ENCODE measurements around the gene SUDS3.
"Not testable (repeated sequence)": the region's sequence is repeated elsewhere in the genome, so short reads cannot be mapped to it uniquely, and the experiment has no call there.

SUDS3 gene

GRCh38 chr12:118342090-118342489 lies 34.3 kb upstream of the SUDS3 start:
- H3K9me3 ChIP-seq (ENCODE audit: insufficient read depth, low read depth, low read length), result no peaks in the 10 kb centered on the region
- H3K9ac ChIP-seq (ENCODE audit: low read depth, low read length), result no peak overlapping the region
- H3K4me1 ChIP-seq (ENCODE audit: insufficient read depth, low read length), result peaks cover 19% of the 10 kb centered on the region
- H3K27ac ChIP-seq (ENCODE audit: low read depth, low read length), result no peak overlapping the region
- 67% methylated on average over 2 of the region's 2 CpGs for WGBS
- H3K36me3 ChIP-seq (ENCODE audit: insufficient read depth, low read length), result no peaks in the 10 kb centered on the region
- H3K4me3 ChIP-seq (ENCODE audit: low read length), result no peak overlapping the region
- no peaks in the 10 kb centered on the region for H3K27me3 ChIP-seq (ENCODE audit: insufficient read depth, low read length)

- H3K9ac ChIP-seq (ENCODE audit: low read depth, low read length), result no peak overlapping the region
- H3K4me1 ChIP-seq (ENCODE audit: insufficient read depth, low read length), result peaks cover 19% of the 10 kb centered on the region
- no peaks in the 10 kb centered on the region for H3K36me3 ChIP-seq (ENCODE audit: insufficient read depth, low read length)
- no peaks in the 10 kb centered on the region for H3K9me3 ChIP-seq (ENCODE audit: insufficient read depth, low read depth, low read length)
- H3K27me3 ChIP-seq (ENCODE audit: insufficient read depth, low read length), result no peaks in the 10 kb centered on the region
- H3K4me3 ChIP-seq (ENCODE audit: low read length), result no peak overlapping the region
- H3K27ac ChIP-seq (ENCODE audit: low read depth, low read length), result no peak overlapping the region
Observed at GRCh38 chr12:118344829-118345228, 31.5 kb upstream of the SUDS3 start.

- no peak overlapping the region for H3K4me3 ChIP-seq (ENCODE audit: low read length)
- H3K9ac ChIP-seq (ENCODE audit: low read depth, low read length), result no peak overlapping the region
- WGBS, result 89% methylated on average over 1 of the region's 1 CpG
- H3K36me3 ChIP-seq (ENCODE audit: insufficient read depth, low read length), result no peaks in the 10 kb centered on the region
- no peak overlapping the region for H3K27ac ChIP-seq (ENCODE audit: low read depth, low read length)
- H3K27me3 ChIP-seq (ENCODE audit: insufficient read depth, low read length), result no peaks in the 10 kb centered on the region
- H3K9me3 ChIP-seq (ENCODE audit: insufficient read depth, low read depth, low read length), result no peaks in the 10 kb centered on the region
- H3K4me1 ChIP-seq (ENCODE audit: insufficient read depth, low read length), result peaks cover 19% of the 10 kb centered on the region
Observed at GRCh38 chr12:118345355-118345754, 31.0 kb upstream of the SUDS3 start.

GRCh38 chr12:118346895-118347294 lies 29.5 kb upstream of the SUDS3 start:
- WGBS, result 92% methylated on average over 5 of the region's 7 CpGs
- H3K4me3 ChIP-seq (ENCODE audit: low read length), result no peak overlapping the region
- H3K9me3 ChIP-seq (ENCODE audit: insufficient read depth, low read depth, low read length), result no peaks in the 10 kb centered on the region

GRCh38 chr12:118347916-118348315 lies 28.4 kb upstream of the SUDS3 start:
- H3K9ac ChIP-seq (ENCODE audit: low read depth, low read length), result no peak overlapping the region
- H3K27ac ChIP-seq (ENCODE audit: low read depth, low read length), result no peak overlapping the region
- WGBS, result 97% methylated on average over 2 of the region's 2 CpGs
- no peaks in the 10 kb centered on the region for H3K9me3 ChIP-seq (ENCODE audit: insufficient read depth, low read depth, low read length)
- H3K4me3 ChIP-seq (ENCODE audit: low read length), result no peak overlapping the region
- peaks cover 19% of the 10 kb centered on the region for H3K4me1 ChIP-seq (ENCODE audit: insufficient read depth, low read length)
- no peaks in the 10 kb centered on the region for H3K27me3 ChIP-seq (ENCODE audit: insufficient read depth, low read length)
- no peaks in the 10 kb centered on the region for H3K36me3 ChIP-seq (ENCODE audit: insufficient read depth, low read length)

More at GRCh38 chr12:118346895-118347294, 29.5 kb upstream of the SUDS3 start:
- H3K4me1 ChIP-seq (ENCODE audit: insufficient read depth, low read length), result peaks cover 19% of the 10 kb centered on the region
- no peaks in the 10 kb centered on the region for H3K36me3 ChIP-seq (ENCODE audit: insufficient read depth, low read length)
- no peak overlapping the region for H3K27ac ChIP-seq (ENCODE audit: low read depth, low read length)
- H3K9ac ChIP-seq (ENCODE audit: low read depth, low read length), result no peak overlapping the region
- H3K27me3 ChIP-seq (ENCODE audit: insufficient read depth, low read length), result no peaks in the 10 kb centered on the region

- Histone ChIP-seq H3K27me3 (ENCODE audit: insufficient read depth, low read length) (no peaks in the 10 kb centered on the region), H3K4me1 (ENCODE audit: insufficient read depth, low read length) (no peaks in the 10 kb centered on the region), H3K9me3 (ENCODE audit: insufficient read depth, low read depth, low read length) (no peaks in the 10 kb centered on the region), H3K36me3 (ENCODE audit: insufficient read depth, low read length) (no peaks in the 10 kb centered on the region), H3K9ac (ENCODE audit: low read depth, low read length) (no peak overlapping the region), H3K27ac (ENCODE audit: low read depth, low read length) (no peak overlapping the region), H3K4me3 (ENCODE audit: low read length) (no peak overlapping the region)
- WGBS, result 87% methylated on average over 5 of the region's 6 CpGs
Observed at GRCh38 chr12:118350908-118351559, 25.3 kb upstream of the SUDS3 start.

GRCh38 chr12:118353721-118354120 lies 22.6 kb upstream of the SUDS3 start:
- Histone ChIP-seq H3K36me3 (ENCODE audit: insufficient read depth, low read length) (no peaks in the 10 kb centered on the region), H3K27ac (ENCODE audit: low read depth, low read length) (no peak overlapping the region), H3K27me3 (ENCODE audit: insufficient read depth, low read length) (no peaks in the 10 kb centered on the region), H3K4me1 (ENCODE audit: insufficient read depth, low read length) (peaks cover 1% of the 10 kb centered on the region; the same call in 1 of the 2 replicates), H3K9ac (ENCODE audit: low read depth, low read length) (no peak overlapping the region), H3K4me3 (ENCODE audit: low read length) (no peak overlapping the region), H3K9me3 (ENCODE audit: insufficient read depth, low read depth, low read length) (no peaks in the 10 kb centered on the region)
- no CpG with 5 or more reads among the region's 4 CpGs for WGBS

GRCh38 chr12:118354503-118354902 lies 21.9 kb upstream of the SUDS3 start:
- H3K27ac ChIP-seq (ENCODE audit: low read depth, low read length); H3K4me3 ChIP-seq (ENCODE audit: low read length); H3K9ac ChIP-seq (ENCODE audit: low read depth, low read length); H3K27me3 ChIP-seq (ENCODE audit: insufficient read depth, low read length); H3K36me3 ChIP-seq (ENCODE audit: insufficient read depth, low read length); H3K9me3 ChIP-seq (ENCODE audit: insufficient read depth, low read depth, low read length); H3K4me1 ChIP-seq (ENCODE audit: insufficient read depth, low read length): not testable (repeated sequence)
- WGBS, result 91% methylated on average over 4 of the region's 4 CpGs

GRCh38 chr12:118354903-118355302 lies 21.5 kb upstream of the SUDS3 start:
- H3K27me3 ChIP-seq (ENCODE audit: insufficient read depth, low read length), result no peaks in the 10 kb centered on the region
- H3K27ac ChIP-seq (ENCODE audit: low read depth, low read length), result no peak overlapping the region
- no peaks in the 10 kb centered on the region for H3K9me3 ChIP-seq (ENCODE audit: insufficient read depth, low read depth, low read length)
- no peak overlapping the region for H3K4me3 ChIP-seq (ENCODE audit: low read length)
- peaks cover 9% of the 10 kb centered on the region for H3K4me1 ChIP-seq (ENCODE audit: insufficient read depth, low read length)
- 78% methylated on average over 1 of the region's 1 CpG for WGBS
- H3K36me3 ChIP-seq (ENCODE audit: insufficient read depth, low read length), result no peaks in the 10 kb centered on the region
- no peak overlapping the region for H3K9ac ChIP-seq (ENCODE audit: low read depth, low read length)

- Histone ChIP-seq H3K27me3 (ENCODE audit: insufficient read depth, low read length) (no peaks in the 10 kb centered on the region), H3K36me3 (ENCODE audit: insufficient read depth, low read length) (no peaks in the 10 kb centered on the region), H3K27ac (ENCODE audit: low read depth, low read length) (no peak overlapping the region), H3K9me3 (ENCODE audit: insufficient read depth, low read depth, low read length) (no peaks in the 10 kb centered on the region), H3K9ac (ENCODE audit: low read depth, low read length) (no peak overlapping the region), H3K4me1 (ENCODE audit: insufficient read depth, low read length) (peaks cover 9% of the 10 kb centered on the region), H3K4me3 (ENCODE audit: low read length) (no peak overlapping the region)
- no CpG with 5 or more reads among the region's 1 CpG for WGBS
Observed at GRCh38 chr12:118355843-118356242, 20.5 kb upstream of the SUDS3 start.

GRCh38 chr12:118356809-118357256 lies 19.5 kb upstream of the SUDS3 start:
- Histone ChIP-seq H3K9me3 (ENCODE audit: insufficient read depth, low read depth, low read length) (no peaks in the 10 kb centered on the region), H3K4me1 (ENCODE audit: insufficient read depth, low read length) (peaks cover 9% of the 10 kb centered on the region), H3K27me3 (ENCODE audit: insufficient read depth, low read length) (no peaks in the 10 kb centered on the region), H3K27ac (ENCODE audit: low read depth, low read length) (no peak overlapping the region), H3K9ac (ENCODE audit: low read depth, low read length) (no peak overlapping the region), H3K36me3 (ENCODE audit: insufficient read depth, low read length) (no peaks in the 10 kb centered on the region), H3K4me3 (ENCODE audit: low read length) (no peak overlapping the region)
- WGBS, result 100% methylated on average over 1 of the region's 1 CpG
